Neural cell (in vitro differentiated cells): ENCODE data around the gene YTHDC2.

Source experiments
- EP300 ChIP-seq: fragments of 450-650 bp; conservative IDR thresholded peaks from 2 replicates; pipeline ENCODE4 v1.6.1; 2014; ENCODE audit warnings: antibody characterized with exemption, mild to moderate bottlenecking, moderate library complexity; ENCODE audit not compliant: poor library complexity, severe bottlenecking
- EZH2 ChIP-seq: fragments of 200-600, 300-800 bp; shearing (Covaris generic), sonication (generic); IDR thresholded peaks from 2 replicates; pipeline ENCODE4 v1.6.1; 2014; ENCODE audit warnings: antibody characterized with exemption, low read length, borderline replicate concordance, mild to moderate bottlenecking; ENCODE audit not compliant: insufficient read depth, poor library complexity, severe bottlenecking
- POLR2AphosphoS5 ChIP-seq: IDR thresholded peaks from 2 replicates; pipeline ENCODE4 v1.6.1; 2012
- RAD21 ChIP-seq: fragments of 450-650 bp; conservative IDR thresholded peaks from 2 replicates; pipeline ENCODE4 v1.6.1; 2014; ENCODE audit warnings: antibody characterized with exemption, mild to moderate bottlenecking, moderate library complexity
- TF ChIP-seq, protein P1 (sequence below): fragments of 450-650 bp; IDR thresholded peaks from 2 replicates; pipeline ENCODE4 v1.5.1; 2014; ENCODE audit warnings: antibody characterized with exemption, mild to moderate bottlenecking, moderate library complexity; ENCODE audit not compliant: poor library complexity, severe bottlenecking

DNA sequence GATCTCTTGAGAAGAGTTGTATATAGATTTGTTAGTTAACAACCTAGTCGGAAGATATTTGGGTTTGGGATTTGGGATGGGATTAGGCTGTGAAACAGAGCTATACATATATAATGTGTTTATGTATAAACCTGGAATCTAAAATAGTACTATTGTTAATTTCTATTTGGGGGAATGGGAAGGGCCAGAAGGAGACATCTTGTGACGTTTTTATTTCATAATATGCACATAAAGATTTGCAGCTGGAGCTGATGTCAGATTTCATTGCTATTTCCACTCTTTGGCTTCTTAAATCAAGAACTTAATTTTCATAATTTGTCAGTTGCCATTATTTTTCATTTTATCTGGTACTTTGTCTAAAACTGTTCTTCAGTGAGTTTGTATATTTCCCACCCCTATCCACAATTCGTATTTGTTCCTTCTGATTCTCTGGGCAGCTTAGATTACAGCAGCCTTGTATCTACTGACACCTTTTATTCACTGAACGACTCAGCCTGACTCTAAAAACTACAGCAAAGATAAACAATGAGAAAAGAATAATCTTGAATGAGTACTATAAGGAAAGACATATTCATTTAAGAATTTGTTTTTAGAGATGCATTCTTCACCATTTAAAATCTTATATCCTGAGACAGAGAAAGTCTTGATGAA lies 86.9 kb downstream of the YTHDC2 start:
- TF ChIP-seq, protein P1, sequence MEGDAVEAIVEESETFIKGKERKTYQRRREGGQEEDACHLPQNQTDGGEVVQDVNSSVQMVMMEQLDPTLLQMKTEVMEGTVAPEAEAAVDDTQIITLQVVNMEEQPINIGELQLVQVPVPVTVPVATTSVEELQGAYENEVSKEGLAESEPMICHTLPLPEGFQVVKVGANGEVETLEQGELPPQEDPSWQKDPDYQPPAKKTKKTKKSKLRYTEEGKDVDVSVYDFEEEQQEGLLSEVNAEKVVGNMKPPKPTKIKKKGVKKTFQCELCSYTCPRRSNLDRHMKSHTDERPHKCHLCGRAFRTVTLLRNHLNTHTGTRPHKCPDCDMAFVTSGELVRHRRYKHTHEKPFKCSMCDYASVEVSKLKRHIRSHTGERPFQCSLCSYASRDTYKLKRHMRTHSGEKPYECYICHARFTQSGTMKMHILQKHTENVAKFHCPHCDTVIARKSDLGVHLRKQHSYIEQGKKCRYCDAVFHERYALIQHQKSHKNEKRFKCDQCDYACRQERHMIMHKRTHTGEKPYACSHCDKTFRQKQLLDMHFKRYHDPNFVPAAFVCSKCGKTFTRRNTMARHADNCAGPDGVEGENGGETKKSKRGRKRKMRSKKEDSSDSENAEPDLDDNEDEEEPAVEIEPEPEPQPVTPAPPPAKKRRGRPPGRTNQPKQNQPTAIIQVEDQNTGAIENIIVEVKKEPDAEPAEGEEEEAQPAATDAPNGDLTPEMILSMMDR = no peak
- TF ChIP-seq POLR2AphosphoS5 = no peak
- TF ChIP-seq EZH2 = no peak
- TF ChIP-seq RAD21 = no peak
- no peak for TF ChIP-seq EP300
